ENCODE results near the gene CDH13.
"Not testable (repeated sequence)": the region's sequence is repeated elsewhere in the genome, so short reads cannot be mapped to it uniquely, and the experiment has no call there.

The CDH13 gene

GRCh38 chr16:82888591-82889001, 261.8 kb downstream of the CDH13 start:
- H3K4me3 ChIP-seq (ENCODE audit: low read length): no peak overlapping the region
- DNase-seq (ENCODE audit: low read depth, low spot score): no peak

- no peak for DNase-seq (ENCODE audit: low read depth, low spot score)
- no peak overlapping the region for H3K4me3 ChIP-seq (ENCODE audit: low read length)
Measured at GRCh38 chr16:82891424-82891823, 264.7 kb downstream of the CDH13 start.

GRCh38 chr16:82891918-82892317, 265.1 kb downstream of the CDH13 start:
- no peak for DNase-seq (ENCODE audit: low read depth, low spot score)
- H3K4me3 ChIP-seq (ENCODE audit: low read length): no peak overlapping the region

GRCh38 chr16:82892324-82892723, 265.6 kb downstream of the CDH13 start:
- no peak for DNase-seq (ENCODE audit: low read depth, low spot score)

GRCh38 chr16:82895843-82896242, 269.1 kb downstream of the CDH13 start:
- no peak overlapping the region for H3K4me3 ChIP-seq (ENCODE audit: low read length)
- DNase-seq (ENCODE audit: low read depth, low spot score): no peak

More at GRCh38 chr16:82892324-82892723, 265.6 kb downstream of the CDH13 start:
- no peak overlapping the region for H3K4me3 ChIP-seq (ENCODE audit: low read length)

GRCh38 chr16:82899006-82899405, 272.2 kb downstream of the CDH13 start:
- no peak for DNase-seq (ENCODE audit: low read depth, low spot score)

GRCh38 chr16:82899731-82900450, 273.1 kb downstream of the CDH13 start:
- no peak overlapping the region for H3K4me3 ChIP-seq (ENCODE audit: low read length)
- DNase-seq (ENCODE audit: low read depth, low spot score): no peak

More at GRCh38 chr16:82899006-82899405, 272.2 kb downstream of the CDH13 start:
- H3K4me3 ChIP-seq (ENCODE audit: low read length): no peak overlapping the region

GRCh38 chr16:82900559-82900958, 273.8 kb downstream of the CDH13 start:
- no peak overlapping the region for H3K4me3 ChIP-seq (ENCODE audit: low read length)
- no peak for DNase-seq (ENCODE audit: low read depth, low spot score)

- H3K4me3 ChIP-seq (ENCODE audit: low read length): no peak overlapping the region
- no peak for DNase-seq (ENCODE audit: low read depth, low spot score)
Measured at GRCh38 chr16:82911925-82912324, 285.2 kb downstream of the CDH13 start.

- no peak overlapping the region for H3K4me3 ChIP-seq (ENCODE audit: low read length)
- no peak for DNase-seq (ENCODE audit: low read depth, low spot score)
Measured at GRCh38 chr16:82915139-82915824, 288.5 kb downstream of the CDH13 start.

GRCh38 chr16:82917886-82918595, 291.3 kb downstream of the CDH13 start:
- no peak for DNase-seq (ENCODE audit: low read depth, low spot score)
- H3K4me3 ChIP-seq (ENCODE audit: low read length): no peak overlapping the region

- DNase-seq (ENCODE audit: low read depth, low spot score): peak; percentile 81
- H3K4me3 ChIP-seq (ENCODE audit: low read length): no peak overlapping the region
Measured at GRCh38 chr16:82924075-82924854, 297.5 kb downstream of the CDH13 start.

- H3K4me3 ChIP-seq (ENCODE audit: low read length): no peak overlapping the region
- no peak for DNase-seq (ENCODE audit: low read depth, low spot score)
Measured at GRCh38 chr16:82926500-82926899, 299.7 kb downstream of the CDH13 start.

GRCh38 chr16:82933933-82934332, 307.2 kb downstream of the CDH13 start:
- H3K4me3 ChIP-seq (ENCODE audit: low read length); DNase-seq (ENCODE audit: low read depth, low spot score): not testable (repeated sequence)

- H3K4me3 ChIP-seq (ENCODE audit: low read length): no peak overlapping the region
- peak; percentile 16 for DNase-seq (ENCODE audit: low read depth, low spot score)
Measured at GRCh38 chr16:82935766-82936165, 309.0 kb downstream of the CDH13 start.

- no peak overlapping the region for H3K4me3 ChIP-seq (ENCODE audit: low read length)
- no peak for DNase-seq (ENCODE audit: low read depth, low spot score)
Measured at GRCh38 chr16:82936941-82937551, 310.3 kb downstream of the CDH13 start.

GRCh38 chr16:82937926-82938520, 311.3 kb downstream of the CDH13 start:
- no peak overlapping the region for H3K4me3 ChIP-seq (ENCODE audit: low read length)
- no peak for DNase-seq (ENCODE audit: low read depth, low spot score)

- no peak overlapping the region for H3K4me3 ChIP-seq (ENCODE audit: low read length)
- DNase-seq (ENCODE audit: low read depth, low spot score): no peak
Measured at GRCh38 chr16:82943371-82943770, 316.6 kb downstream of the CDH13 start.
